Stimulated activated CD8-positive, alpha-beta memory T cell treated with anti-CD3 and anti-CD28 coated beads, Interleukin-12 subunit alpha, Interleukin-12 subunit beta, amount 100 ng/mL, for 4 hours (primary cell): ENCODE data around the gene FNDC3B.

Experiments used
- DNase-seq: peaks from one replicate; pipeline ENCODE4 v3.0.0-alpha.2; 2020; ENCODE audit warnings: low read depth

Gene FNDC3B

DNA sequence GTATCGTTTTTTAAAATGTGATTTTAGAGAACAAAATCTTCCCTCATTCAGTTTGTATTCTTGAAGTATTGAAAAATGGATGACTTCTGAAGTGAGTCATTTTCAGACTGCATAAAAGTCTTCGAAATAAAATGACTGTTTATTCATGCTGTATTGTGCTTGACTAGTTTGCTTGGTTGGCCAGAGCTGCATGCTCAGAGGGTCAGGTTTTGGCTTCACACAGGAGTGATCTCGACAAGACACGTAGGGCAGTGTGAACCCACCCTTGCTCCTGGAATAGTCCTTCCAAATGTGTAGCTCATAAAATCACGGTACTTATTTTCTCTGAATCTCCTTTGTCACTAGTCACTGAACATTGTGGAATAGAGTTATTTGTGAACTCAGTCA lies 73.3 kb downstream of the FNDC3B start:
- no peak for DNase-seq

DNA sequence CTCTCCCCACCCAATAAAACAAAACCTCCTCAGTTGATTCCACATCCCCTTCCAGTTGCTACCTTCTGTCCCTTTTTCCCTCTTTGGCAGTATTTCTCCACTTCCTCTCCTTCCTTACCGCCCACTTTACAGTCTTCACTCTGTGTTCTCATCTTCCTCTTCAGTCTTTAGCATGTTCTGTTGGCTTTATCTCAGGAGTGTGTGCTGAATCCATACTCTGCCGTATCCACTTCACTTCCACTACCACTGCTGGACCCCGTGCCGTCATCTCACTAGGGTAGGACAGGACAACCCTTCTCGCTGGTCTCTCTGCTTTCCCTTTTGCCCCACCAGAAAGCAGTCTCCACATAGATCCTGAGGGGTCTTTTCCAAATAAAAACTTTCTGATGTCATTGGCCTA lies 74.3 kb downstream of the FNDC3B start:
- DNase-seq, result no peak

DNA sequence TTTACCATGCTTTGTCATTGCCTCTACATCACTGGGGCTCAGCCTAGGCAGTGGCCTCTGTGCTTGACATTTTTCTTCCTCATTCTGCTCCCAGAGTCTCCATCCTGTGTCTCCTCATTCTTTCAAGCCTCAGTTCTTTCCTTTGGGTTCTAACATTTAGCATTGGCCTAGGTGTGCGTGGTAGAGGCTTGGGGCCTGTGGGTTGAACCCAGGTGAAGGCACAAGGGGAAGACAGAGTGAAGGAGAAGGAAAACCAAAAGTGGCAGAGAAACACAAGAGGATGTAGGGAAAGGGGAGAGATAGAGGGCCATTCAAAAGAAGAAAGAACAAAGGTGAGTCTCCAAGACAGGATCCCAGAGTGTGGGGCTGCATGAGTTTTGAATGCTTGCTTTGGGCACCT lies 75.7 kb downstream of the FNDC3B start:
- no peak for DNase-seq

DNA sequence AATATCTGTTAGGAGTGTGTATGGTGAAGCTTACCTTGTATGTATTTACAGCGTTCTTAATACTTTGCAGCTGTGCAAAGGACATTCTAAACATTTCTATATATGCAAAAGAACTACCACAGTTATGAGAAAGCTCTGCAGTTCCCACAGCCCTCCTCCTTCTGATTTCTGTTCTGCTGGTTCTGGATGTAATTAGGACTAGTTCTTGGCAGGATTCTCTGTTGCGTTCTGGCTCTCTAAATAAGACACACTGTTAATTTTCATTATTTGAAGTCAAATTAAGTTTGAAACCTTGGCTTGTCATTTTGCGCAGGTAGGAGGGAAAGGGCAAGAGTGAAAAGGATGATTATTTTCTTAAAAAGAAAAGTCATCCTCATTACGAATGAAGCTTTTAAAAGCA lies 76.4 kb downstream of the FNDC3B start:
- DNase-seq, result no peak

DNA sequence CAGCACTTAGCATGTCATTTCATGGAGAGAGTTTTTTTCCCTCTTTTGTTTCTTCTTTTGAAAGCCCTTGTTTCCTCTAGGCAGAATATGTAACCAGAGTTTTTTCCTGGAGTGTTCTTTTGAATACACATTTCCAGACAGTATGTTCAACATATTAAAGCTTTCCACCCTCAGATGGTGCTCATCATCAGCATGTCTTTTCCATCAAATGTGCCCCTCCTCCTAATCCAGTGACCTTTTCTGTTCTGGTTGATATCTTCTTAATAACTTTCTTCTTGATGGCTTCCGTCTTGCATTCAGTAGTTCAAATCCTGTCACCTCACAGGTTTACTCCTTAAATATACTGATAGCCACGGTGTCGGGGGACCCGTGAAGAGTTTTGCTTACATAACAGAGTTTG lies 78.6 kb downstream of the FNDC3B start:
- no peak for DNase-seq

DNA sequence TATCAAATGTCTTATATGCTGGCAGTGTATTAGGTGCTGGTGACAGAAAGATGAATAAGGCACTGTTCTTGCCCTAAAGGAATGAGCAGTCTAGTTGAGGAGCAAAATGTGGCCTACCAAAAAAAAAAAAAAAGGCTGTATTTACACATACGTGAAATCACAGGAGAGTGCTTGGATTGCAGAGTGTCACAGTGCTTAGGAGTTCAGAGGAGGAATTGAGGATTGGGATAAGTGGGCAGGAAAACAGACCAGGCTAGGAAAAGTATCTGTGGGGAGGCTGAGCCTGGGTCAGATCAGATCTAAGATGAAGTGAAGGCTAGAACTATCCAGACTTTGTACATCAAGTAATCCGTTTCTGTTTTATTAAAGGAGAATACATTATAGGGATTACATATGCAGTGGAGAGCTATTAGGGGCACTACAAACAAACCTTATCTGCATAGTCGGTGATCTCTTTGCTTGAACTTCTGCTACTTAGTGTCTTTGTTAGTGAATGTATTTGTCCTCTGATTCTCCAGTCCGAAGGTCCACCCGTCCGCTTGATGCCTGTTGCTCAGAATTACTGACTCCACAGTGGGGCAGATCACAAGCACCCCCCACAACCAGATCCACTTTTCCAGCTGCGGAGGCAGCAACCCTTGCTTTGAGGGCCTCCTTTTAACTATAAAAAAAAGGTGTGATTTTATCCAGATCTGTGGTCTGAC lies 80.0 kb downstream of the FNDC3B start:
- DNase-seq, result no peak

DNA sequence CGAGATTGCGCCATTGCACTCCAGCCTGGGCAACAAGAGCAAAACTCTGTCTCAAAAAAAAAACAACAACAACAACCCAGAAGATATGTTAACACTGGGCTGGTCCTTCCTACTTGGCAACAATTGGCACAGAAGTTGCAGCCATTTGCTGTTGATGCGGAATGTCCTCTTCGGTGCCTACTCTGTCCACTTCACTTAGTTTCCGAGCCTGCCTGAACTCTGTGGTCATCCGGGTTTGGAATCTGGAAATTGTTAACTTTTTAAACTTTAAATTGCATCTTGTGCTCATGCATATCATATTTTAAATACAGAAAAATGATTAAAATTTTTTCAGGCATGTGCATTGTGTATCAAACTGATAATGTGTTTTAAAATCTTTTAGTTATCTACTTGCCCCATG lies 81.5 kb downstream of the FNDC3B start:
- no peak for DNase-seq

DNA sequence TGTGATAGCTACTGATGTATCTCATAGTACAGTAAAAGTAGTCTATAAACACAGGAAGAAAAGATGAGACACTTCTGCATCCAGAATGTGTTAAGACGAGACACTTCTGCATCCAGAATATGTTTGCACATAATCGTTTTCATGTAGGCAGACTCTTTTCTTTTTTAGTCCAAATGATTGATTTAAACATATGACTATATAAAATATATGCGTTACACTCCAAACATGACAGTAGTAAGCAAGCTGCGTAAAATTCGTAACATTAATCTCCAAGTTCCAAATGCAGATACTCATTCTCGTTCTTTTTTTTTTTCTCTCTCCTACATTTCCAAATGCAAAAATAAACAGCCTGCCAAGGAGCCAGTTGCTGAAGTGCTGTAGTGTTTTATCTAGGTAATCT lies 82.6 kb downstream of the FNDC3B start:
- DNase-seq, result no peak

DNA sequence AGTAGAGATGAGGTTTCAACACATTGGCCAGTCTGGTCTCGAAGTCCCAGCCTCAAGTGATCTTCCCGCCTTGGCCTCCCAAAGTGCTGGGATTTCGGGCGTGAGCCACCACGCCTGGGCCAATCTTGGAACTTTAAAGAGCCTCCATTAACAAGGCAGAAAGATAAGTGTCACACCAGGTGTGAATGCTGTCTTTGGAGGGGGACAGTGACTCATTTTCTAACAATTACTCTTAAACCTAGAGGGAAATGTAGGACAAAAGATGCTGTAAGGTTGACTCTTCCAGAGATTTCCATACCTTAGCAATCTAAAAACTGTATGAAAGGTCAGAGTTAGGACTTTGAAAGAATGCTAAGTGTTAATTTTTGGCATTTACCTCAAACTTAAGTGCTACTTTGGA lies 84.9 kb downstream of the FNDC3B start:
- DNase-seq, result no peak

DNA sequence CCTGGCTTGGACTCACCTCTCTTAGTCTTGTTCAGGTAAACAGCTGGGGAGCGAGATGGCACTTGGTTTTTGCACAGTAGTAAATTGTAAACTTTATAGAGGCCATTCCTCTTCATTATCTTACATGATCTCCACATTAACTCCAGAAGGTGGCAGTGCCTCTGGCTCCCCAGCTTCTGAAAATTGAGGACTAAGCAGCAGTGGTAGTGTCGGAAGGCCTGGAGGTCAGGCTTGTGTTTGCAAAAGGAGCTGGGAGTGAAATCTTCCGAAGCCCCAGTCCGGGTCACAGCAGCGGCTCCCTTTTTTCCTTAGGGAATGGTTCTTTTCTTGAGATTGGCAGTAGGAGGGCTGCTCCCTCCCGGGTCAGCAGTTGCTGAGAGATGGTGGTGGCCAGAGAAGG lies 85.7 kb downstream of the FNDC3B start:
- no peak for DNase-seq

DNA sequence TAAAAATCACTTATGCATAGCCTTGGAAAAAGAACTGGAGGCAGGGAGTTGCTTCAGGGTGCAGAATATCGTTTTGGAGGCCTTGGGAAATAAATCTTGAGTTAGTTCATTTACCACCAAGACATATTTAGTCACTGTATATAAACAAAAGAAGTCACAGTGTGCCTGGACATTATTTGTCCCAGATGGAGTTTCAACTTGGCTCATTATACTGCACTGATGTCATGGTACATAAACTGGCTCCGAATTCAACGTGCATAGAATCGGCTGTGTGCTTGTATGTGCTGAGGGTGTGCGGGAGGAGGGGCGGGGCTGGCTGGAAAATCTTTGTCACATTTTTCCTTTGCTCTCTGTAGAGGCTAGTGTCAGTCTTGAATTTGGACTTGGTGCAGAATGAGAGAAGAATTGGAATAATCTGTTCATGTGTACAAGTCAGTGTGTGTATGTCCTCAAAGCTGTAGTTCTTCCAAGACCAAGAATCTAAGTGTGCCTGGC lies 86.6 kb downstream of the FNDC3B start:
- no peak for DNase-seq

DNA sequence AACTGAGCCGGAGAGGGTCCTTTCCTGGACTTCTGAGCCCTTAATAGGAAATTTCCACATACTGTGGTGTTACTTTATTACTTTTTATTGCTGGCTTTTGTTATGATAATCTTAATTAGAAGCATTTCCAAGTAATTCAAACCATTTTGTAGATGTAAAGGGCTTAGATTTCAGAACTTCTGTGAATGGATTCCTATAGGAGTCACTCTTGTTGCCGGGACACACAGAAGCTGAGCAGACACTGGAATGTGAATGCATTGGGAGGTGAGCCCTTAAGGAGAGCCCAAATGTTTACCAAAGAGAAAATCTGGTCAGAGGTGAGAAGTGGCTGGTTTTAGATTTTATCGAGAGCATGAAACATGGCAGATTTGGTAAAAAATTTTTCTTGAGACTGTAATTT lies 87.4 kb downstream of the FNDC3B start:
- no peak for DNase-seq

DNA sequence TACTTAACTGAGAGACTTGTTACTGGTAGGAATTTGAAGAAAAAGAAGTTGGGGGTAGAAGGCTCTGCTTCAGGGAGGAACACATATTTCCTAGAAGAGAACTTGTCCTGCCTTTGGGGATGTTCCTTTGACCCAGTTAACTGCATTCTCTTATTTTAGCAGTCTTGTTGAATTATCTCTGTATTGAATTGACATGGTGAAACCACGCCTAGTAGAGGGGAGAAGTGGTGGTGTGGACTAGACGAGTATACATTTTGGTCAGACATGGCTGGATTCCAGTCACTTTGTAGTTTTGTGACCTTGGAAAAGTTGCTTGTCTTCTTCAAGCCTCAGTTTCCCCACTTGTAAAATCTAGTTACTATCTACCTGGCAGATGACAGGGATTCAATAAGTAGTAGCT lies 87.8 kb downstream of the FNDC3B start:
- no peak for DNase-seq

DNA sequence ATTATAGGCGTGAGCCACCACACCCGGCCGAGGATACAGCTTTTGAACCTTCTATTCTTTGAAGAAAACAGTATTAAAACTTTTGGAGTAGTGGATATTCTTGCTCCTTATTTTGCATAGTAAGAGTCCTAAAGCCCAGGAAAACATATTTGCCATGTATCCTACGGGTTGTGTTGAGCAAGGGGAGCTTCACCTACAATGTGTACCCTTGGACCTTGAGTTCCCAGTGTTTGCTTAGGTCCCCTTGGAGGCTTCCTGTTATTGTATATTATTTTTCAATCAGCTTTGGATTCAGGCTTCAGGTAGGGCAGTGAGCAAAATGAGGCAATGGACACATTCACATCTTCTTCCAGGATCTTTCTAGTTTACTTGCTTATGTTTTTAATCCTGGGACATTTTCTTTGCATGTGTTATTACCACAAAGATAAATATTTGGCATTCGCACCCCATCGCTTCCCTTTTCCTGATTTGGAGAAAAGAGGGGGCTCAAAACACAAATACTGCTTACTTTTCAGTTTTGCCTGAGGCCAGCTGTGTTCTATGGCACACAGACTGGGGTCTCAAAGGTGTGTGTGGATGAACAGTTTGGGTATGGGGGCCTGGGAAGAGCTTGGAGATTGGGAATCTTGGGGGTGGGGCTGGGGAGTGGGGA lies 88.7 kb downstream of the FNDC3B start:
- no peak for DNase-seq

DNA sequence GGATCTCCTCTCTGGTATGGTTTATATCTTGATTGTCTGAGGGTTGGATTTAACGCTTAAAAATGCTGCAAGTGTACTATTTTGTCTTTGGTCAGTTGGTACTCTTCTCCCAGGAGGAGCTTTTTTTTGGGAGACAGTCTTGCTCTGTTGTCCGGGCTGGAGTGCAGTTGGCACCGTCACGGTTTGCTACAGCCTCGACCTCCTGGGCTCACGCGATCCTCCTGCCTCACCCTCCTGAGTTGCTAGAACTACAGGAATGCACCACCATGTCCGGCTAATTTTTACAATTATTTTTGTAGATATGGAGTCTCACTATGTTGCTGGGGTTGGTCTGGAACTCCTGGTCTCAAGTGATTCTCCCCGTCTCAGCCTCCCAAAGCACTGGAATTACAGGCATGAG lies 89.5 kb downstream of the FNDC3B start:
- no peak for DNase-seq

DNA sequence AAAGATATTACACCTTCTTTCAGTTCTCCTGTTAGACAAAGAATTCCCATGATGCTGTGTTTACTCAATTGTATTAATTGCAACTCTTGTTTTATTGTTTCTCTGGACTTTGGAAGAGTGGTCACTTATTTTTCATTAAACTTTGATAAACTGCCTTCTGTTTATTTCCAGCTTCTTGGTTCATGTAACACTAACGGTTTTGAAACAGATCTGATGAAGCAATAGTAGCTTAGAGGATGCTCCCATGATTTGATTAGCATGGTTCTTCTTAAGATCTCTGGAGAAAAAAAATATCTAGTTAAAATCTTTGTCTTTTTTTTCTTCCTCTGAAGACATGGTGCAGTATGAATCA lies 90.1 kb downstream of the FNDC3B start:
- no peak for DNase-seq

DNA sequence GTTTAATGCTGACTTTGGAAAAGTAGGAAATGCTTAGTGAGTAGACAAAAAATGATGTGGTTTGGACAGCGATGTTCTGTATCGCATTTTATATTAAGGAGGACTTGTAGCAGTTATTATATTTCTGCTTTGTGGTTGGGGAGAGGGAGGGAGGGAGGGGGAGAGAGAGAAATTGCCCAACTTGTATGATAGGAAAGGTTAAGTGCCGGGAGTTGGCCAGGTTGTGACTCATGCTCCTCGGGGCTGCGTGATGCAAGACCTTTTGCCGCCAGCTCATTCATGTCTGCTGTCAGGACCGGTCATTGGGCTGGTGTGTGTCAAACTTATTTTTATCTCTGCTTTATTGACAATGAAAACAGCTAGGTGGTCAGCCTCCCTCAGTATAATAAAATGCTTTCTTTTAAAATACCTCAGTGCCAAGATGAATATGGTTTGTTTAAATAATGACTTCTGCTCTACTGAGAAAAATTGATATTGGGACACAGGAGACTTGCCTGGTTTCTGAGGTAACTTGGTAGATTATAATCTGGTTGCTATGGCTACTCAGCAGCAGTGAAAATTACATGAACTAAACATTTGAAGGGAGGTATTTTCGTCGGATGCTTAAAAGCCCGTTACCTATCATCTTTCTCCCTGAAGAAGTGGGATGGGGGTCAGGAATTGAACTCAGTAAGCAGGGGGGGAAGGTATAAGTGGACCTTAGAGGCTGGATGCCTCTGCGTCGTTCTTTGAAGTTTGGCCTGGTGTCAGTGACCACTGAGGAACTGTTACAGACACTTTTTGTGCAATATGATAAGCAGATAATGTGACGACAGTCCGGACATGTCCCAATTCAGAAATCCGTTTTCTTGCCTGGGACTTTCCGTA lies 90.7 kb downstream of the FNDC3B start:
- DNase-seq, result peak; percentile 43

DNA sequence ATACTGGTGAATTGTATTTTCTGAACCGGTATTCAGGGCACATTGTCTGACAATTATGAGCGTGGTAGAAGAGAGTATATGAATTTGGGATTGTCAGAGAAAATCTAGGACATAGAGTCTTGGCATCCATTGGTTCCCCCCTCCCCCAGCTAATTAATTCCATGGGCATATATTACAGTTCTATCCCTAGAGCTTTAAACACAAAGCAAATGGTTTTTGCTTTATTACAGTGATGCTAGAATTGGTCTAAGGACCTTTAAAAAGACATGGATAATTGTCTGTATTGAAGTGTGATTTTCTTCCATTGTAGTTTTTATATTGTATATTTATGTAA lies 91.3 kb downstream of the FNDC3B start:
- no peak for DNase-seq

DNA sequence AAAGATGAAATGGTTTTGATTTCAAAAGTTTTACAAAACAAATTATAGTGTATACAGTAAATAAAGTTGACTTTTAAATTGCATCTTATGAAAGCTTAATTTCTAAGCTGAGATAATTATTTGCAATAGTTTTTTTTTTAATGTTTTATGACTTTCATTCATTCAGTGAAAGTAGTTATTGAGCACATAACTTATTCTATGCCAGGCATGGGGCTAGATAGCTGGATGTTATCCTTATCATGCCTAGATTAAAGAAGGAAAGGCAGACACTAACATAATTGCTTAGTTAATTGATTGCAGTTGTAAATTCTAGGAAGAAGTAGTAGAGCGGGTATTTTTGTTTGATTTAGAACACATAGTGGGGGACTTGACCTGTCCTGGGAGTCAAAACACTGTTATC lies 92.4 kb downstream of the FNDC3B start:
- no peak for DNase-seq

DNA sequence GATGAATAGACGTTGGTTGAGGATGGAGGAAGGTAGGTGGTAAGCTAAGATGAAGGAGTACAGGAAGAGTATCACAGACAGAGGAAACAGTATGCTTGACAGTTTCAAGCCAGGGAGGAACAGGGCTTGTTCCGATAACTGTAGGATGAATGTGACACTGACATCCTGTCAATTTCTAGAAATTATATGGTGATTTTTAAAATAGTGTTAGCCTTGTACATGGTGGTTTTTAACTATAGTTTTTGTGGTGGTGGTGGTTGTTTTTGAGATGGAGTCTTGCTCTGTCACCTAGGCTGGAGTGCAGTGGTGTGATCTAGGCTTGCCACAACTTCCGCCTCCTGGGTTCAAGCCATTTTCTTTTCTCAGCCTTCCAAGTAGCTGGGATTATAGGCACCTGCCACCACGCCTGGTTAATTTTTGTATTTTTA lies 92.8 kb downstream of the FNDC3B start:
- DNase-seq, result no peak

DNA sequence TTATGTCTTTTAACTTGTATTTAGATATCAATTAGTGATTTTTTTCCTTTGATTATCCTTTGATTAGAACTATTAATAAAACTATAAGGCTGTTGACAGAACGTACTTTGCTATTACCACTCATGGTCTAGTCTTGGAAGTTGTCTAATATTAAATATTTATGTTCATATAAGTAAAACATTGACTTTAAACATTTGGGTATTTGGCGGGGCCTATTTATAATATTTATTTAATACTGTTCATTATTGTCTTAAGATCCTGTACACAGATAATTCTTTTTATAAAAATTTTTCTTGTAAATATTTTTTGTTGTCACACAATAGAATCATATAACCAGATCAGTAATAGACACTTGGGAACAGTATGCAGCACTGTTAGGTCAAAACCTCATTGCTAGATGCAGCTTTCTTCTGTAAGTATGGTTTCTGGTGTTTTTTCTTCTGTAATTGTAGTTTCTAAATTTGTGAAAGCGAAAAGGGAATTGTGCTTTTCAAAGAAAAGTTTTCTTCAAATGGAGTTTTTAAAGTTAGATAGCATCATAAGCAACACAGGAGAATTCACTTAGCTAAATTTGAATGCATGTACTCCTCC lies 93.4 kb downstream of the FNDC3B start:
- no peak for DNase-seq

DNA sequence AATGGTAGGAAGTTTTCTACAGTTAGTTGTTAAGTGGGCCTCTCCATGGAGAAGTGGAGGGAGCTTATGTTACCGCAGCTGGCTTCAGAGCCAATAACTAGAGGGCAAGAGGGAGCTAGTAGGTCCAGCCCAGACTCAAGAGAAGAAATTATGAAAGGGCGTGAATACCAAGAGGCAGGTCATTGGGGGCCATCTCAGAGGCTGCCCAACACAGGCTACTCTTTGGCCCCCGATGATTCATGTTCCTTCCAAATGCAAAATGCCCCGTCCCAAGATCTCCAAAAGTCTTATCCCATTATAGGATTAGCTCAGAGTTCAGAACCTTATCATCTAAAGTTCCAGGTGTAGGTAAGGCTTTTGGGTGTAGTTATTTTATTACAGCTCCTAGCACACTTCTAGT lies 94.5 kb downstream of the FNDC3B start:
- no peak for DNase-seq

DNA sequence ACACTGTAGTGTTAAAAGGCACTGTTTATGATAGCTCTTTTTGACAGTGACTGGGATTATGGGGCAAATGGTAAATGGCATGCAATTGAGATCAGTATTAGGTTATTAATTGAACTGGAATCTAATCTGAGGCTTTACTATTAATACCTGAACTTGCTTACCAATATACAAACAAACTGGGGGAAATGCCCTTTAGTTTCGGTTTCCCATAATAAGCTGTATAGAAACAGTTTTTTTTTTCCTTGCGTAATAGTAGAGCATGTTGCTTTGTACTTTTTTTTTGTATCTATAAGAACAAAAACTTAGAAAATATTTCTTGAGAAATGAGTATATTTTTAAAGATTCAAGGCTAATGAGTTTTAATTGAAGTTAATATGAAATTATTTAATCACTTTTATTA lies 95.0 kb downstream of the FNDC3B start:
- no peak for DNase-seq
